IMR-90 (cell line): Measurements from ENCODE around the gene DPYSL5.

Experiments
- BHLHE40 ChIP-seq: fragments of 150-350 bp; IDR thresholded peaks from 2 replicates; pipeline ENCODE4 v1.6.1; 2016; ENCODE audit warnings: mild to moderate bottlenecking, low read depth, low read length
- CEBPB ChIP-seq: IDR thresholded peaks from 2 replicates; pipeline ENCODE4 v1.6.1; 2012; ENCODE audit warnings: low read depth, low read length, improper control_type of control experiment
- MAZ ChIP-seq: IDR thresholded peaks from 2 replicates; pipeline ENCODE4 v1.6.1; 2012; ENCODE audit warnings: low read depth, mild to moderate bottlenecking, low read length, improper control_type of control experiment, moderate library complexity, borderline replicate concordance
- MXI1 ChIP-seq: IDR thresholded peaks from 2 replicates; pipeline ENCODE4 v1.6.1; 2012; ENCODE audit warnings: low read depth, mild to moderate bottlenecking, low read length, moderate library complexity, borderline replicate concordance
- POLR2A ChIP-seq: IDR thresholded peaks from 2 replicates; pipeline ENCODE4 v1.6.1; 2012; ENCODE audit warnings: mild to moderate bottlenecking, low read depth, low read length
- RAD21 ChIP-seq: IDR thresholded peaks from 2 replicates; pipeline ENCODE4 v1.6.1; 2012; ENCODE audit warnings: low read length, improper control_type of control experiment
- SMC3 ChIP-seq: fragments of 150-350 bp; IDR thresholded peaks from 2 replicates; pipeline ENCODE4 v1.6.1; 2016; ENCODE audit warnings: low read depth, mild to moderate bottlenecking, antibody characterized with exemption, low read length, moderate library complexity
- TF ChIP-seq, protein P1 (sequence below): conservative IDR thresholded peaks from 2 replicates; pipeline ENCODE4 v1.5.1; 2012; ENCODE audit warnings: mild to moderate bottlenecking, low read depth, low read length, improper control_type of control experiment

DNA sequence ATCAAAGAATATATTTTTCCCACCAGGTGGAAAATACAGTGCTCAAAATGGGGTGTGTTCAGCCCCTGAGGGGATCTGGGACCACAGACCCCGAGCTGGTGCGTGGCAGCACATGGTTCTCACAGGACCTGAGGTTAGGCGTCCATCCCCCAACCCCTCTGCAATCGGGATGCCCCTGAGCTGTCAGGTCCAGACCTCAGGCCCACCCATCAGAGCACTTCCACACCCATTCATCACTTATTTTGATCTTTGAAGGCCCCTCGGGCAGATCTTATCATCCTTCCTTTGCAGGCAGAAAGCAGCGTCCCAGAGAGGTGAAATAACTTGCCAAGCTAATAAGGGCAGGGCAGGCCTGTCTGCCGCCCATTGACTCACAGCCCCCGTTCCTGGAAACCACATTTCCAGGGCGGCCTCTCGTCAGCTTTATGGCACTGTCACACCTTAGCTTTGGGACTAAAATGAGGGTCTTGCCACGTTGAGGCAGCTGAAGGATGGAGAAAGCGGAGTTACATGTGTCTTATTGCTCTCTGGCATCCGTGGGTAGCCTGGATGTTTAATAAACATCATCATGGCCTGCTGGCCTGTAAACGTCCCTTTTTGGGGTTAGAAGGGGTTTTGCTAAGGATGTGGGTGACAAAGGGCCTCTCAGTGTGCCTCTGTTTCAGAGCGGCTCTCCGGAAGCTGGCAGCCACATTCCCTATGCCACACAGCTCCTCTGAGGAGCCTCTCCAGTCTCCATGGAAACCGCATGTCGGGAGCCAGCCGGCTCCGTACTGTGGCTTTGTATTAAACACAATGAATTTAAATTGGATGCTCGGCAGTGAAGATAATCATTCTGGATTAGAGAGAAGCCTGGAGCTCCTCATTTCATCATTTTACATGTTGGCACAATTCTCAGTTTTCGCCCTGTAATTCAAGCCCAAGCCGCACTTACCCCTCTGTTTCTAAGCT lies 64.3 kb downstream of the DPYSL5 start:
- TF ChIP-seq, protein P1, sequence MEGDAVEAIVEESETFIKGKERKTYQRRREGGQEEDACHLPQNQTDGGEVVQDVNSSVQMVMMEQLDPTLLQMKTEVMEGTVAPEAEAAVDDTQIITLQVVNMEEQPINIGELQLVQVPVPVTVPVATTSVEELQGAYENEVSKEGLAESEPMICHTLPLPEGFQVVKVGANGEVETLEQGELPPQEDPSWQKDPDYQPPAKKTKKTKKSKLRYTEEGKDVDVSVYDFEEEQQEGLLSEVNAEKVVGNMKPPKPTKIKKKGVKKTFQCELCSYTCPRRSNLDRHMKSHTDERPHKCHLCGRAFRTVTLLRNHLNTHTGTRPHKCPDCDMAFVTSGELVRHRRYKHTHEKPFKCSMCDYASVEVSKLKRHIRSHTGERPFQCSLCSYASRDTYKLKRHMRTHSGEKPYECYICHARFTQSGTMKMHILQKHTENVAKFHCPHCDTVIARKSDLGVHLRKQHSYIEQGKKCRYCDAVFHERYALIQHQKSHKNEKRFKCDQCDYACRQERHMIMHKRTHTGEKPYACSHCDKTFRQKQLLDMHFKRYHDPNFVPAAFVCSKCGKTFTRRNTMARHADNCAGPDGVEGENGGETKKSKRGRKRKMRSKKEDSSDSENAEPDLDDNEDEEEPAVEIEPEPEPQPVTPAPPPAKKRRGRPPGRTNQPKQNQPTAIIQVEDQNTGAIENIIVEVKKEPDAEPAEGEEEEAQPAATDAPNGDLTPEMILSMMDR: no peak
- TF ChIP-seq CEBPB (no peak), POLR2A (no peak), SMC3 (no peak), MXI1 (no peak), MAZ (no peak), RAD21 (no peak), BHLHE40 (no peak)
